Central memory CD8-positive, alpha-beta T cell (primary cell): ENCODE results near the gene ELAC2.

Experiments used
- ATAC-seq: fragments of 150-1000 bp; cut with Tn5 transposase; replicated peaks from 2 replicates; pipeline ENCODE4 v1.10.0; 2022; ENCODE audit warnings: mild to moderate bottlenecking, moderate FRiP score, moderate number of reproducible peaks; ENCODE audit not compliant: poor library complexity, severe bottlenecking; ENCODE audit errors: extremely low read depth
- DNase-seq, 2 donors: peaks; one replicate each; pipeline ENCODE4 v3.0.0; 2021; ENCODE audit warnings: low spot score in 2 of 2
- H3K27ac Mint-ChIP-seq: one replicate; pipeline ENCODE4 v1.8.0; 2022; ENCODE audit warnings: low read depth, mild to moderate bottlenecking, moderate library complexity, mixed read lengths
- H3K27me3 Mint-ChIP-seq: one replicate; pipeline ENCODE4 v1.8.0; 2022; ENCODE audit warnings: mixed read lengths
- H3K36me3 Mint-ChIP-seq: one replicate; pipeline ENCODE4 v1.8.0; 2022; ENCODE audit warnings: mild to moderate bottlenecking, moderate library complexity, mixed read lengths; ENCODE audit not compliant: insufficient read depth
- H3K4me1 Mint-ChIP-seq: one replicate; pipeline ENCODE4 v1.8.0; 2022; ENCODE audit warnings: mixed read lengths
- H3K4me3 Mint-ChIP-seq: one replicate; pipeline ENCODE4 v1.8.0; 2022; ENCODE audit warnings: mild to moderate bottlenecking, moderate library complexity, mixed read lengths
- H3K9me3 Mint-ChIP-seq: one replicate; pipeline ENCODE4 v1.8.0; 2022; ENCODE audit warnings: mixed read lengths

Gene ELAC2

GRCh38 chr17:12958786-12959185, 59.0 kb downstream of the ELAC2 start:
- Mint-ChIP-seq H3K36me3 (no peaks in the 10 kb centered on the region), H3K4me1 (no peaks in the 10 kb centered on the region), H3K27me3 (peaks cover 9% of the 10 kb centered on the region), H3K9me3 (no peaks in the 10 kb centered on the region), H3K4me3 (no peak overlapping the region), H3K27ac (no peak overlapping the region)
- no peak for ATAC-seq
- no peak for DNase-seq

- no peak overlapping the region for H3K4me3 Mint-ChIP-seq
- H3K36me3 Mint-ChIP-seq: no peaks in the 10 kb centered on the region
- DNase-seq (no peak), ATAC-seq (no peak)
- H3K27me3 Mint-ChIP-seq: peaks cover 9% of the 10 kb centered on the region
- H3K27ac Mint-ChIP-seq: no peak overlapping the region
- no peaks in the 10 kb centered on the region for H3K9me3 Mint-ChIP-seq
- H3K4me1 Mint-ChIP-seq: no peaks in the 10 kb centered on the region
Measured at GRCh38 chr17:12955521-12955920, 62.3 kb downstream of the ELAC2 start.

GRCh38 chr17:12953156-12953555, 64.7 kb downstream of the ELAC2 start:
- Mint-ChIP-seq H3K9me3 (no peaks in the 10 kb centered on the region), H3K4me3 (no peak overlapping the region), H3K4me1 (no peaks in the 10 kb centered on the region), H3K27ac (no peak overlapping the region), H3K36me3 (no peaks in the 10 kb centered on the region), H3K27me3 (no peaks in the 10 kb centered on the region)
- DNase-seq (no peak), ATAC-seq (no peak)

GRCh38 chr17:12952012-12952411, 65.8 kb downstream of the ELAC2 start:
- Mint-ChIP-seq H3K9me3 (no peaks in the 10 kb centered on the region), H3K36me3 (no peaks in the 10 kb centered on the region)

GRCh38 chr17:12947047-12947446, 70.8 kb downstream of the ELAC2 start:
- no peaks in the 10 kb centered on the region for H3K9me3 Mint-ChIP-seq
- peaks cover 27% of the 10 kb centered on the region for H3K27me3 Mint-ChIP-seq
- H3K4me1 Mint-ChIP-seq: no peaks in the 10 kb centered on the region
- H3K4me3 Mint-ChIP-seq: no peak overlapping the region
- H3K27ac Mint-ChIP-seq: no peak overlapping the region
- ATAC-seq: no peak
- DNase-seq: no peak
- H3K36me3 Mint-ChIP-seq: no peaks in the 10 kb centered on the region

More at GRCh38 chr17:12952012-12952411, 65.8 kb downstream of the ELAC2 start:
- no peaks in the 10 kb centered on the region for H3K4me1 Mint-ChIP-seq
- H3K4me3 Mint-ChIP-seq: no peak overlapping the region
- DNase-seq: no peak
- no peak overlapping the region for H3K27ac Mint-ChIP-seq
- no peak for ATAC-seq
- H3K27me3 Mint-ChIP-seq: peaks cover 9% of the 10 kb centered on the region
